HG03354 (cell line): ENCODE measurements around the gene MZF1.
"Not testable (repeated sequence)": the region's sequence is repeated elsewhere in the genome, so short reads cannot be mapped to it uniquely, and the experiment has no call there.

Source experiments
- ATAC-seq: cut with Tn5 transposase; IDR thresholded peaks from one replicate; pipeline ENCODE4 v1.9.1; 2021; ENCODE audit warnings: mild to moderate bottlenecking; ENCODE audit not compliant: unreplicated experiment, poor library complexity, severe bottlenecking

The MZF1 gene

DNA sequence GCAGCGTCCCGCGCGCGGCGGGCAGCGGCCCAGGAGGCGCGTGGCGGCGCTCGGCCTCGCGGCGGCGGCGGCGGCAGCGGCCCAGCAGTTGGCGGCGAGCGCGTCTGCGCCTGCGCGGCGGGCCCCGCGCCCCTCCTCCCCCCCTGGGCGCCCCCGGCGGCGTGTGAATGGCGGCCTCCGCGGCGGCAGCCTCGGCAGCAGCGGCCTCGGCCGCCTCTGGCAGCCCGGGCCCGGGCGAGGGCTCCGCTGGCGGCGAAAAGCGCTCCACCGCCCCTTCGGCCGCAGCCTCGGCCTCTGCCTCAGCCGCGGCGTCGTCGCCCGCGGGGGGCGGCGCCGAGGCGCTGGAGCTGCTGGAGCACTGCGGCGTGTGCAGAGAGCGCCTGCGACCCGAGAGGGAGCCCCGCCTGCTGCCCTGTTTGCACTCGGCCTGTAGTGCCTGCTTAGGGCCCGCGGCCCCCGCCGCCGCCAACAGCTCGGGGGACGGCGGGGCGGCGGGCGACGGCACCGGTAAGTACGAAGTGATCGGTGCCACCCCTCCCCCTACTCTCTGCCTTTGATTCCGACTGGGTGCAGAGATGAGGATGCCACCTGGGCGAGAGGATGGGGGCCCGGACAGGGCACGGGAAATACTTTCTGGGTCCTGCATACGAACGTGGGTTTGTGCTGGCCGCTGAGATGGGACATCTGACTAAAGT lies 28.4 kb downstream of the MZF1 start:
- ATAC-seq: peak; percentile 63

DNA sequence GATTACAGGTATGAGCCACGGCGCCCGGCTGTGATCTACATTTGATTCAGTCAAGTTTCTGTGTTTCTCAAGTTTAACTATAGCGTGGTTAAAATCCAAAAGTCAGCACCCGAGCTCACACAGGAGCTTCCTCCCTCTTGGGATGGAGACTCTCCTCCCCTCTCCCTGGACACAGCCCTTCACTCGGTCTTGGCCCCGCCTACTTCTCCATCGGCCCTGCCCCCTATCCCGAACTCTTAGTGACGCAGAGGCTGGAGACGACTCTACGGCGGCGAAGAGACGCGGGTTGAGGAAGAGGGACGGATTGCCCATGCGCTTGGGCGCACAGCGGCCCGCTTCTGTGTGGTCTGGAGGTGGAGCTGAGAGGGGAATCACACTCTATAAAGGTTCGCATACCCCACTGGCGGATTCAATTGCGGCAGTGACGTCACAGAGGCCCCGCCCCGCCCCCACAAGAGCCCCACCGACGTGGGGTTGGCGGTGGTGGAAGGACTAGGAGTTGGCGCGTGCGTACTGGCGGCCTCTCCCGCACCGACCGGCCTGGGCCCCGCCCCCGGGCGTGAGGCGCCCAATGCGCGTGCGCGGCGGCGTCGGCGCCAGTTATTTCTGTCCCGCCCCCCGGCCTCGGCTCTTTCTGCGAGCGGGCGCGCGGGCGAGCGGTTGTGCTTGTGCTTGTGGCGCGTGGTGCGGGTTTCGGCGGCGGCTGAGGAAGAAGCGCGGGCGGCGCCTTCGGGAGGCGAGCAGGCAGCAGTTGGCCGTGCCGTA lies 29.1 kb downstream of the MZF1 start, which contains the start of gene TRIM28:
Gene TRIM28, plus strand, starts transcription at position 239 of the 765 bp plus-strand sequence. CDS start 694 bp downstream, outside the sequence.
- peak; percentile 81 for ATAC-seq

DNA sequence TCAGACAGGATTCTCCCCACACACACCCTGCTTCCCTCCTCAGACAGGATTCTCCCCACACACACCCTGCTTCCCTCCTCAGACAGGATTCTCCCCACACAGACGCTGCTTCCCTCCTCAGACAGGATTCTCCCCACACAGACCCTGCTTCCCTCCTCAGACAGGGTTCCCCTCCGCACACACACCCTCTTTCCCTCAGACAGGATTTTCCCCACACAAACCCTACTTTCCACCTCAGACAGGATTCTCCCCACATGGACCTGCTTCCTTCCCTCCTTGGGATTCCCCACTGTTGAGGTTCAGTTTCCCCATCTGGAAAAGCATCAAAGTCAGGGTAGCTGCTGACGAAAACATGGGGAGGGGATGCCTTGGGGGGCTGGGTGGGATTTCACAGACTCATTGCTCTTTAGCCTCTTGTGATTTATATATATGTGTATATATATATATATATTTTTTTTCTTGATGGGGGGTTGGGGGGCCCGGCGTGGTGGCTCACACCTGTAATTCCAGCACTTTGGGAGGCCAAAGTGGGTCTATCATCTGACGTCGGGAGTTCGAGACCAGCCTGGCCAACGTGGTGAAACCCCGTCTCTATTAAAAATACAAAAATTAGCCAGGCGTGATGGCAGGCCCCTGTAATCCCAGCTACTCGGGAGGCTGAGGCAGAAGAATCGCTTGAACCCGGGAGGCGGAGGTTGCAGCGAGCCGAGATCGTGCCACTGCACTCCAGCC lies 30.3 kb downstream of the MZF1 start:
- ATAC-seq: not testable (repeated sequence)

DNA sequence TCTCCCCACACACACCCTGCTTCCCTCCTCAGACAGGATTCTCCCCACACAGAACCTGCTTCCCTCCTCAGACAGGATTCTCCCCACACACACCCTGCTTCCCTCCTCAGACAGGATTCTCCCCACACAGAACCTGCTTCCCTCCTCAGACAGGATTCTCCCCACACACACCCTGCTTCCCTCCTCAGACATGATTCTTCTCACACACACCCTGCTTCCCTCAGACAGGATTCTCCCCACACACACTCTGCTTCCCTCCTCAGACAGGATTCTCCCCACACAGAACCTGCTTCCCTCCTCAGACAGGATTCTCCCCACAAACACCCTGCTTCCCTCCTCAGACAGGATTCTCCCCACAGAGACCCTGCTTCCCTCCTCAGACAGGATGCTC lies 34.0 kb downstream of the MZF1 start:
- ATAC-seq: not testable (repeated sequence)

DNA sequence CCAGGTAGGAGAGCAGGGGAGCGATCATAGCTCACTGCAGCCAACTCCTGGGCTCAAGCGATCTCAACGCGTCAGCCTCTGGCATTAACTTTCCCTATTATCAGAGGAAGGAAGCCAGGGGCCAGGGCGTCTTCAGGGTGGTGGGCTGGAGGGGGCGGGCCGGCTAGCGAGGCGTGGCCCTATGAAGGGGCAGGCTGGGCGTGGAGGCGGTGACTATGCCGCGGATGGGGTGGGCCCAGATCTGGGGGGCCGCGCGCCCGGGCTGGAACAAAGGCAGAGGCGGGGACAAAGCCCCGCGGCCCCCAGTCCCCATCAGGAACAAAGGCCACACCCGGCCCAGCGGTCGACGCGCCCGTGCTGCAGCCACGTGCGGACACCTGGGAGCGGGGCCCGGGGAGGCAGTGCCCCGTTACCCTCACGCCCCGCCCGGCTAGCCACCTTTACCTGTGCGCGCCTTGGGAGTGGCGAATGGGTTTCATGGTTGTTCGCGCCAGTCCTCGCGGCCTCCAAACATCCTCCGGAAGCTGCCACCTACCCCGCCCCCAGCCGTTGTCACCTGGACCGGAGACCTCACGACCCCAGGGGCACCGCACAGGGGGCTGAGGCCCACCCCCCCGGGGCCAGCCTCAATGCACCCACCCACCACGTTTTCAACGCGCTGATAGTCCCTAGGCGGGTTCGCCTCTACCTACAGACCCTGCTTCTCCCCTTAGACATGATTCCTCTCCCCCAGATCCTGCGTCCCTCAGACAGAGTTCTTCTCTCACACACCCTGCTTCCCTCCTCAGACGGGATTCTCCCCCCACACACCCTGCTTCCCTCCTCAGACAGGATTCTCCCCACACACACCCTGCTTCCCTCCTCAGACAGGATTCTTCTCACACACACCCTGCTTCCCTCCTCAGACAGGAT lies 34.6 kb downstream of the MZF1 start:
- ATAC-seq: no peak

DNA sequence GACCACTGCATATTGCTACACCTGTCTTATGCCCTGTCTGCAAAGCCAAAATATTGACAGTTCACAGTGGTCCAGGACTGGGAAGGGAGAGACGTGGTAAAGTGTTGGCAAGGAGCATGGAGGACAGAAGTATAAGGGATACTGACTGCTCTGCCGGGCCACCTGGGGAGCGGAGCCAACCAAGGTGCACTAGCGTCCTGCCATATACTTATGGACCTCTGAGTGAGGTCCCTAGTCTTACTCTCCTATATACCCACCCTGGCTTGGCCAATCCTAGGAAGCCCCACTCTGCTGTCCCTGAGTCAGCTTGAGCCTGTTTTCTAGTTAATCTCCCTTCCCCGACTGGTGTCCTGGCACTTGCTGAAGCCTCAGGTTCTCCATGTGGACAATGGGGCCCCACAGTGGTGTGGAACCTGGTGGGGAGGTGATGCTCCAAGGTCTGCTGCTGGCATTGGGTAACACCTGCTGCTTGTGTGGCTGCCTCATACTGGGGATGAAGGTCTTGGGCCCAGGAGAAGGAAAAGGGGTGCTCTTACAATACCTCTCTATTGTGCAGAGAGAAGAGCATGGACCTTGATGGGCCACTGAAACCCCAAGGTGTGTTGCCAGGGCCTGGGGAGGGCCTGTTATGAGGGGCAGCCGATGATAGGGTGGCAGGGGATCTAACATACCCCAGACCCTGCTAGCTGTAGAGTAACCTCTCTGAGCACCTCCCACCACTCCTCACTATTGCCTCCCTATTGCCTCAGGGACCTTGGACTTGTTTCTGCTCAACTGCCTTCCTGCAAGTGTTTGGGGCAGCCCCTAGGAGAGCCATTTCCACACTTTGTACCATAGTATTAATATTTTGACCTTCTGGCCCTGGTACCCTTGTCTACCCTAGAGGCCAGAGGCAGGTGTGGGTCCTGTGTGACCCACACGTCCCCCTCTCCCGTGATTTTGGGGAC lies 36.0 kb downstream of the MZF1 start:
- ATAC-seq: no peak

DNA sequence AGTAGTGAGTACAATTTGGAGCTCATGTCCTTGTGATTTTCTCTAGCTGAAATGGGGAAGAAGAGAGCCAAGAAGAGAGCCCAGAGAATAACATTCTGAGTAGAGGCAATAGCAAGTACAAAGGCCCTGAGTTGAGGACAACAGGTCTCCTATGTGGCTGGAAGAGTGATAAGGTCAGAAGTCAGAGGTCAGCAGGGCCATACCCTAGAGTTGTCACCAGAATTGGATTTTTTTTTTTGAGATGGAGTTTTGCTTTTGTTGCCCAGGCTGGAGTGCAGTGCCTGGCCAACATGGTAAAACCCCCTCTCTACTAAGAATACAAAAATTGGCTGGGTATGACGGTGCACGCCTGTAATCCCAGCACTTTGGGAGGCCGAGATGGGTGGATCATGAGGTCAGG lies 37.3 kb downstream of the MZF1 start:
- no peak for ATAC-seq

DNA sequence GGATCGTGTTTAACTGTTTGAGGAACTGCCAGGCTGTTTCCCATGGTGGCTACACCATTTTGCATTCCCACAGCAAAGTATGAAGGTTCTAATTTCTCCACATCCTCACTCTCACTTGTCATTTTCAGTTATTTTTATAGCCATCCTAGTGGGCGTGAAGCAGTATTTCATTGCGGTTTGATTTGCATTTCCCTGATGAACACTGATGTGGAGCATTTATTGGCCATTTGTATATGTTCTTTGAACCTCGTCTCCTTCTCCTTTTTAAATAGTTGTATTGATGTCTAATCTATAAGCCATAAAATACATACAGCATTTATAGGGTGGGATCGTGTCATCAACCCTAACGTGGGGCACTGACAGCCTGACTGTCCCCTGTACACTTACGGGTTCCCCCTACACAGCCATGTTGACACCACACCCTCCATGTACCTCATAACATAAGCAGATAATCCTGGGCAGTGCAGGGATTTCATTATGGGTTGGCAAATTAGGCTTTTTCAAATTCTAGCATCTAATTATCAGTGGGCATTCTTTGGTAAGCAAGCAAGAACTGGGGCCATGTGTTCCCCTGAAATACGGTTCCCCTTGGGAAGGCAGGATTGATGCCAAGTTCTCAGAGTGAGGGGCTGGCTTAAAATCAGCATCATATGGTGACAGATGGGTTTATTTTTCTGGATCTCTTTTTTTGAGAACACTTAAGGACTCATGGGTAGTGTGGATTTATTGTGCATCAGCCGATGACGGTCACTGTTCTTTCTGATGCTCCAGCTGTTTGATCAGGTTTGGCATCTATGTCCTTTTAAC lies 41.9 kb downstream of the MZF1 start:
- ATAC-seq: no peak

DNA sequence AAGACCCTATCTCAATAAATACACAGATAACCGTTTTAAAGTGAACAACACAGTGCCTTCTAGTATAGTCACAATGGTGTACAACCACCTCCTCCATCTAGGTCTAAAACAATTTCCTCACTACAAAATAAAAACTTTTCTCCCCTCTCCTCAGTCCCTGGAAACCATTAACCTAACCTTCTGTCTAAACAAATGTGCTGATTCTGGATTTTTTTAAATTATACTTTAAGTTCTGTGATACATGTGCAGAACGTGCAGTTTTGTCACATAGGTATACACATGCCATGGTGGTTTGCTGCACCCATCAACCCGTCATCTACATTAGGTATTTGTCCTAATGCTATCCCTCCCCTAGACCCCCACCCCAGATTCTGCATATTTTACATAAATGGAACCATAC lies 43.7 kb downstream of the MZF1 start:
- ATAC-seq: no peak

DNA sequence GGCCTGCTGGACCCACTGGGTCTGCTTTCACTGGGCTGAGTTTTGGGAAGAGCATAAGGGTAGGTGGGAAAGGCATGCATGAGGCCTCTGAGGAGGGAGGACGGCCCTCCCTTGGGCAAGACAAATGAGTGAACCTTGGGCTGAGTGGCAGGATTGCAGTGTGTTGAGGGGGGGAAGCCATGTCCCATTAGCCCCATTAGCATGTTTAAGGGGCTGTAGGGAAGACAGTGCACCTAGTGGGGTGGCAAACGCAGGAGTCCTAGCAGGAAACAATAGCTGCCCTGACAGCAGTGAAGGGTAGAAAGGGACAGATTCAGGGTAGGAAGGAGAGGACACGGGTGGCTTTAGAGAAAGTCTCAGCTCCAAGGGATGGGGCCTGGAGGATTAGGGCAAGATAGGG lies 50.4 kb downstream of the MZF1 start:
- ATAC-seq: no peak

DNA sequence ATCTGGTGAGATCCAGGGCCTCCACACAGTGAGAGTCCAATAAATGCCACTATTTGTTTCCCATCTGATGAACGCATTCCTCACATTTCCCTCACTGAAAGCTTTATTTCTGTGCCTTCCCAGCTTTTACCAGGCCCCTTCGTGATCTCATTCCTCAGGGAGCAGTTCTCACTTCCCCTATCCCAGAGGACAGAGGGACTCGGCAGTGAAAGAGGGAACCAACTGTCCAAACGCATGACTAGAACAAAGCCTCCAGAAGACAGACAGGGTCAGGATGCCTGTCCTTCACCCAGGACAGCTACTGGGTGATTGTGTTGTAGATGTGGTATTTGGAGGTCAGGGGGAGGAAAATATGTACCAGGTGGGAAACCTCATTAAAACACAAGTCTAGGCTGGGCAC lies 51.5 kb downstream of the MZF1 start:
- ATAC-seq: no peak

DNA sequence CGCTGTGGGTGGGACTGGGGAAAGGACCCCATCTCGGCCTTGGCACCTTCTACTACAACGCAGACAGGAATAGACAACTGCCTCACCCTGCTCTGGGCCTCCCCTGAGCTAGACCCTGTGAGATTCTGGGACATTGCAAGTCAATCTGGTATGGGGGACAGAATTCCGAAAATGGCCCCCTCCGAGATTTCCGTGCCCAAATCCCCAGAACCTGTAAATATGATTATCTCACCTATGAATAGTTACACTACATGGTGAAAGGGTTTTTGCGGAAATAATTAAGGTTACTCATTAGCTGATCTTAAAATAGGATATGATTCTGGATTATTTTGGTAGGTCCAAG lies 52.9 kb downstream of the MZF1 start:
- no peak for ATAC-seq

DNA sequence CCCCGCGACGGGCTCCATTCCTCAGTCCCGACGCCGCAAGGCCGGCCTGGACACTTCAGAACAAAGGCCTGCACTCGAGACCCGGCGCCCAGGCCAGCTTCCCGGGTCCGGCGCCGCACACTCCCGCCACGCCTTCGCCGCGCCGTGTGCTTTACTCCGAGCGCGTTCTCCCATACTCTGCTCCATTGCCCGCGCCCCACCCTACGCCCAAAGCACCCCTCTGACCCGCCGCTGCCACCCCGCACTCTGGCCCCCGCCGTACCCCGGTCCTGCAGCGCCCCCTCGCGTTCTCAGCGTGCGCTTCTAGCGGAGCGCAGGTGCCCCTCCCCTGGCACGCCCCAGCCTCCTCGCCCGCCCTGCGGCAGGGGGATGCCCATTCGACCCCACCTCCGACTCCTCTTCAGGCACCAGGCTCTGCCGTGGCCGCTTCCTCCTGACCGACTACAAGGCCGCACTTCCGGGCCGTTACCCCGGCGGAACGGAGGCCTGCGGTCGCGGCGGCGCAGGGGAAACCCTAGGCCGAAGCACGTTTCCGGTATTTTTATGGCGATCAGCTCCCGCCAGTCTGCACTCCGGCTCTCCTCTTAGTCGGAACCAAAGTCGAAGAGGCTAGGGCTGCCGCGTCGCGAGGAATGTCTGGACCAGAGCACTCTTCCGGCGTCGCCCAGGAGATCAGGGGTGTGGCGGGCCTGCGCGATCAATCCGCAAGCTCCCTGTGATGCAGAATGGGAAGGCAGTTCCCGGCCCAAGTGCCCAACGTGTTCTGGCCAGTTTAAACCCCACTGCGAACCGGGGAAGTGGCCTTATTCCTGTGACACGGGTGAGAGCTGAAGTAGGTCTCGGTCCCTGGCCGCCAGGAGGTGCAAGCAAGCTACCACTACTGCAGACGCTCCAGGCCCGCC lies 53.5 kb downstream of the MZF1 start, which contains the start of gene ZBTB45:
Gene ZBTB45, minus strand, starts transcription at position 456 of the 902 bp plus-strand sequence. CDS start 2,137 bp downstream, outside the sequence.
- ATAC-seq: peak; percentile 80

DNA sequence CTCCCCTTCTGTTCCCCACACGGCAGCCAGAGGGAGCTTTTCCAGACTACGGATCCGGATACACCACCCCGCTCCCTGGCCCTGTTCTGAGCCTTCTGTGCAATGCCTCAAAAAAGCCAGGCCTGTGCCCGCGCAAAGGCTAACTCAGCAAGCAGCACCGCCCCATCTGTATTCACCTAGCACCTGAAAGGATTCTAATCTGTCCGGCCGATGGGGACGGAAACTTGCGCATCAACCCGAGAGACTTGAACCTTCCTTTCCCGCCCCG lies 54.1 kb downstream of the MZF1 start:
- ATAC-seq: peak; percentile 12

DNA sequence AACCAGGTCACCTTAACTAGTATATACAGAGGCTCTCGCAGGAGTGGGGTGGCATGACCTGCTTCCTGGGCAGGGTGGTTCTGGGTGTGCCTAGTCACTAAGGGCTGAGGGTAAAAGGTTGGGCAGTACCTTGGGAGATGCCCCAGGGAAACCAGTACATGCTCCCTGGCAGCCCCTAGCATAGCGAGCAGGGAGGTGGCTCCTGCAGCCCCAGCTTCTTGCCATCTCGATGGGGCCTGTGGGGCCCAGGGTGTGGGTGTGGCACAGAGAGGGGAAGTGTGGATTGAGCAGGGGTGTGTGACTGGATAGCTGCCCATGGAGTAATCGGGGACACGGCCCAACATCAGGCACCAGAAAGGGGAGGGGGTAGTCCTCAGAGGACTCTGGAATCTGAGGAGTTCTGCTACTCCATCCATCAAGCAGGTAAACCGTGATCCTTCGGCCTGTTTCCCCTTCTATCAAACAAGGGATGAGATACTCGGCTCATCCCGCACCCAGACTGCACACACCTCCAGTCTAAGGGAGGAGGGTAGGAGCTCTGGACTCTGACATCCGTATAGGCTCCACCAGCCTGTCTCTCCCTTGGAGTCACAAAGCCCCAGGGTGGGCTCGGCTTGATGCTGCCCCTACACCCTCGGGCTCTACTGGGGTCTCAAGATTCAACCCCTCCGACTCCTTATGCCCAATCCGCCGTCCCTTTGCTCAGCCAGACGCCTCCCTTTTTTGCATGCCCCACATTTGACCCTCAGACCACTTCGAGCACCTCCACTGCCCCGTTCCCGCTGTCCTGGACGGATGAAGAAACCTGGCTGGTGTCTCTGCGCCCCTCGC lies 54.7 kb downstream of the MZF1 start:
- no peak for ATAC-seq
